SIG-M5 treated with dmso at 0.1 percent for 504 hours (cell line): ENCODE data around the gene TMEM255B.
"Not testable (repeated sequence)": the region's sequence is repeated elsewhere in the genome, so short reads cannot be mapped to it uniquely, and the experiment has no call there.

ENCODE experiments used
- DNase-seq: peaks from one replicate; lab custom pipeline; 2025; ENCODE audit not compliant: unreplicated experiment; lab: John Stamatoyannopoulos, UW

Gene TMEM255B

GRCh38 chr13:113758651-113759524 is at the start of gene TMEM255B:
Gene TMEM255B, plus strand, starts transcription at chr13:113759226. Its CDS starts 44 bp downstream, at chr13:113759270.
- DNase-seq, result peak; percentile 92

- no peak for DNase-seq
These were observed 36.1 kb upstream of the TMEM255B start for GRCh38 chr13:113722921-113723320.

DNA sequence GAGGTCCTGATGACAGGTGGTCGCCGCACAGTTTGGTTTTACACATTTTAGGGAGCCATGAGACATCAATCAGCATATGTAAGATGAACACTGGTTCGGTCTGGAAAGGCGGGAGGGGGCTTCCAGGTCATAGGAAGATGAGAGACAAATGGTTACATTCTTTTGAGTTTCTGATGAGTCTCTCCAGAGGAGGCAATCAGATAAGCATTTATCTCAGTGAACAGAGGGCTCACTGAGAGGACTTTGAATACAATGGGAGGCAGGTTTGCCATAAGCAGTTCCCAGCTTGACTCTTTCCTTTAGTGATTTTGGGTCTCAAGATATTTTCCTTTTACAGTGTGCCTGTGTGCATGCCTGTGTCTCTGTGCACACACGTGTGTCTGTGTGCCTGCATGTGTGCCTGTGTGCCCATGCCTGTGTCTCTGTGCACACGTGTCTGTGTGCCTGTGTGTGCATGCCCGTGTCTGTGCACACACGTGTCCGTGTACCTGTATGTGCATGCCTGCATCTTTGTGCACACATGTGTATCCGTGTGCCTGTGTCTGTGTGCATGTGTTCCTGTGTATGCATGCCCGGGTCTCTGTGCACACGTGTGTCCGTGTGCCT is 35.5 kb upstream of the TMEM255B start:
- DNase-seq, result no peak

GRCh38 chr13:113724016-113724758 is 34.8 kb upstream of the TMEM255B start:
- DNase-seq, result no peak

DNA sequence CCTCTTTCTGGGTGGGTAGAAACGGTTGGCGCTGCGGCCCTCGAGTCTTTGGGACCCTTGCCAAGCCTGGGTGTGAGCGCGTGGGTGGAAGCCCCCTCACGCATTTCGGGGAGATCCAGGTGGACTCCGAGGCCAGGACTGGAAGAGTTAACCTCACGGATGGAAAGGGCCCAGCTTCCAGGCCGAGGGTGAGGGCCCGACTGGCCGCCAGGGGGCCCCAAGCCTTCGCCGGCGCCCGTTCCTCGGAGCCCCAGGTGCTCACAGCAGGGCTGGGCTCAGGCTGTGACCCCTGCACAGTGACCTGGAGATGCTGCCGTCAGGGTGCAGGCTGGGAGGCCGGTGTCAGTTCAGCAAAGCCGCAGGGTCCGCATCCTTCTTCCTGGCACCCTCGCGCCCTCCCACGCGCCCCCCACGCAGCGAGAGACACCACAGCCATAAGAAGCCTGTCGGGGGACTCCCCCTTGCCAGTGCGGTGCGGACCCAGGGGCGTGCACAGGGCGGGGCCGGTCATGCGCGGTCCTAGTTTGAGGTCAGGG is 34.2 kb upstream of the TMEM255B start:
- peak; percentile 17 for DNase-seq

DNA sequence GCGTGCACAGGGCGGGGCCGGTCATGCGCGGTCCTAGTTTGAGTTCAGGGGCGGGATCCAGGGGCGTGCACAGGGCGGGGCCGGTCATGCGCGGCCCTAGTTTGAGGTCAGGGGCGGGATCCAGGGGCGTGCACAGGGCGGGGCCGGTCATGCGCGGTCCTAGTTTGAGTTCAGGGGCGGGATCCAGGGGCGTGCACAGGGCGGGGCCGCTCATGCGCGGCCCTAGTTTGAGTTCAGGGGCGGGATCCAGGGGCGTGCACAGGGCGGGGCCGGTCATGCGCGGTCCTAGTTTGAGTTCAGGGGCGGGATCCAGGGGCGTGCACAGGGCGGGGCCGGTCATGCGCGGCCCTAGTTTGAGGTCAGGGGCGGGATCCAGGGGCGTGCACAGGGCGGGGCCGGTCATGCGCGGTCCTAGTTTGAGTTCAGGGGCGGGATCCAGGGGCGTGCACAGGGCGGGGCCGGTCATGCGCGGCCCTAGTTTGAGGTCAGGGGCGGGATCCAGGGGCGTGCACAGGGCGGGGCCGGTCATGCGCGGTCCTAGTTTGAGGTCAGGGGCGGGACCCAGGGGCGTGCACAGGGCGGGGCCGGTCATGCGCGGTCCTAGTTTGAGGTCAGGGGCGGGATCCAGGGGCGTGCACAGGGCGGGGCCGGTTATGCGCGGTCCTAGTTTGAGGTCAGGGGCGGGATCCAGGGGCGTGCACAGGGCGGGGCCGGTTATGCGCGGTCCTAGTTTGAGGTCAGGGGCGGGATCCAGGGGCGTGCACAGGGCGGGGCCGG is 33.5 kb upstream of the TMEM255B start:
- not testable (repeated sequence) for DNase-seq

DNA sequence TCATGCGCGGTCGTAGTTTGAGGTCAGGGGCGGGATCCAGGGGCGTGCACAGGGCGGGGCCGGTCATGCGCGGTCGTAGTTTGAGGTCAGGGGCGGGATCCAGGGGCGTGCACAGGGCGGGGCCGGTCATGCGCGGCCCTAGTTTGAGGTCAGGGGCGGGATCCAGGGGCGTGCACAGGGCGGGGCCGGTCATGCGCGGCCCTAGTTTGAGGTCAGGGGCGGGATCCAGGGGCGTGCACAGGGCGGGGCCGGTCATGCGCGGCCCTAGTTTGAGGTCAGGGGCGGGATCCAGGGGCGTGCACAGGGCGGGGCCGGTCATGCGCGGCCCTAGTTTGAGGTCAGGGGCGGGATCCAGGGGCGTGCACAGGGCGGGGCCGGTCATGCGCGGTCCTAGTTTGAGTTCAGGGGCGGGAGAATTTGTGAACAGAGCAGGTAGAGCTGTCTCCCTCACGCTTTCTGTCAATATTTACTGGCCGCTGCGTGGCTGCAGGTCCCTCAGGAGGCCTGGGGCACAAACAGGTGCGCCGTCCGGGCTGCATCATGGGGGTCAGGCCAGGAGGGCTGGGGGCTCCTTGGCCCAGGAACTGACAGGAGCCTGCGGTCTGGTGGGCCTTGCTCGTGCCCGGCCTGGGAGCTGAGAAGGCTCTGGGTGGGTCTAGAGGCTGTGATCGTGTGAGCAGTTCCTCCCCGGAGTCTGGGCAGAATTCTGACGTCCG is 32.8 kb upstream of the TMEM255B start:
- DNase-seq, result not testable (repeated sequence)

DNA sequence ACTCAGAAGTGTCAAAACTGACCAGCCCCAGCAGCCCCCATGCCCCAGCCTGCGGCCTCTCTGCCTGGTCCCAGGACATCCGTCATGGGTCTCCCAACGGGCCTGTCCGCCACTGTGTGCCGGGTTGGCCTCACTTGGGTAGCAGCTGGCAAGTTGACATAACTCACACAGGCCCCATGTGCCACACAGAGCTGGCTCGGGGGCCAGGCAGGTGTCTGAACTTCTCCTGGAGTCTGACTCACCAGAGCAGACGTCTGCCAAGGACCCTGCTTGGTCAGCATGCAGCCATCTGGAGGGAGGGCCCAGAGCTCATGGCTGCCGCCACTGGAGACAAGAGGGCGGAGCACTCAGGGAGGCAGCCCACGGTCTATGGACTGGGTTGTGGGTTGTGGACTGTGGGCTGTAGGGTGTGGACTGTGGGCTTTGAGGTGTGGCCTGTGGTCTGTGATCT is 32.0 kb upstream of the TMEM255B start:
- DNase-seq, result no peak

- no peak for DNase-seq
These were observed 30.4 kb upstream of the TMEM255B start for GRCh38 chr13:113728571-113729054.

DNA sequence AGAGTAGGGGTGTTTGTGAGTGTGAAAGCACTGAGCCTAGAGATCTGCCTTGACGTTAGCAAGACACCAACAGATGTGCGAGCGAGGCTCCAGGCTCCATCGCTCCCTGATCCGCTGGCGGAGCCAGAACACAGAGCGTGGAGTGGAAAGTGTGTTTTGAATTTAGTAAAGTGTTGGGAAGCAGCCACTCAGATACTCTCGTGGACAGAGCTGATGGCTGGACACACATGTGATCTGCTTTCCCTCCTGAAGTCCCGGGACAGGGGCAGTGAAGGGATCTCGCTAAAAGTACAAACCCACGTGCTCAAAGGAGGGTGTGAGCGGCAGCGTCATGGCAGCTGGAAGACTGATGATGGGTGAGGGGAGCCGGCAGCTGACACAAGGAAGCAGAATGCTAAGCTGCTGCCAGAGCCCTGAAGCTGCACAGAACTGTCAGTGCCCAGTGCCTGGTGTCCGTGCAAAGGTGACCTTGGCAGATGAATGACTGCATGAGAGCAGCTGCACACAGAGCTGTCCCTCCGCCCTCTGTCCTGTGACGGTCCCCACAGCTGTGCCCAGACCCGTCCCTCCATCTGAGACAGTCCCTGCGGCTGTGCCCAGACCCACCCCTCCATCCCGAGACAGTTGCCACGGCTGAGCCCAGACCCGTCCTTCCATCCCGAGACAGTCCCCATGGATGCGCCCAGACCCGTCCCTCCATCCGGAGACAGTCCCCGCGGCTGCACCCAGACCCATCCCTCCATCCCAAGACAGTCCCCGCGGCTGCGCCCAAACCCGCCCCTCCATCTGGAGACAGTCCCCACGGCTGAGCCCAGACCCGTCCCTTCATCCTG is 29.6 kb upstream of the TMEM255B start:
- DNase-seq, result no peak

DNA sequence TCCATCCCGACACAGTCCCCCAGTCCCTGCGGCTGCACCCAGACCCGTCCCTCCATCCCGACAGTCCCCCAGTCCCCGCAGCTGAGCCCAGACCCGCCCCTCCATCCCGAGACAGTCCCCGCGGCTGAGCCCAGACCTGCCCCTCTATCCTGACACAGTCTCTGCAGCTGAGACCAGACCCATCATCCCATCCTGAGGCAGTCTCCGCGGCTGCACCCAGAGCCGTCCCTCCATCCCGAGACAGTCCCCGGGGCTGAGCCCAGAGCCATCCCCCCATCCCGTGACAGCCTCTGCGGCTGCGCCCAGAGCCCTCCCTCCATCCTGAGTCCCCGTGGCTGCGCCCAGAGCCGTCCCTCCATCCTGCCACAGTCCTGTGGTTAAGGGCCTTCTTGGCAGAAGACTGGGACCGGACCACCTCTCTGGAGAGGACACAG is 28.8 kb upstream of the TMEM255B start:
- no peak for DNase-seq

- no peak for DNase-seq
These were observed 28.2 kb upstream of the TMEM255B start for GRCh38 chr13:113730831-113731191.

DNA sequence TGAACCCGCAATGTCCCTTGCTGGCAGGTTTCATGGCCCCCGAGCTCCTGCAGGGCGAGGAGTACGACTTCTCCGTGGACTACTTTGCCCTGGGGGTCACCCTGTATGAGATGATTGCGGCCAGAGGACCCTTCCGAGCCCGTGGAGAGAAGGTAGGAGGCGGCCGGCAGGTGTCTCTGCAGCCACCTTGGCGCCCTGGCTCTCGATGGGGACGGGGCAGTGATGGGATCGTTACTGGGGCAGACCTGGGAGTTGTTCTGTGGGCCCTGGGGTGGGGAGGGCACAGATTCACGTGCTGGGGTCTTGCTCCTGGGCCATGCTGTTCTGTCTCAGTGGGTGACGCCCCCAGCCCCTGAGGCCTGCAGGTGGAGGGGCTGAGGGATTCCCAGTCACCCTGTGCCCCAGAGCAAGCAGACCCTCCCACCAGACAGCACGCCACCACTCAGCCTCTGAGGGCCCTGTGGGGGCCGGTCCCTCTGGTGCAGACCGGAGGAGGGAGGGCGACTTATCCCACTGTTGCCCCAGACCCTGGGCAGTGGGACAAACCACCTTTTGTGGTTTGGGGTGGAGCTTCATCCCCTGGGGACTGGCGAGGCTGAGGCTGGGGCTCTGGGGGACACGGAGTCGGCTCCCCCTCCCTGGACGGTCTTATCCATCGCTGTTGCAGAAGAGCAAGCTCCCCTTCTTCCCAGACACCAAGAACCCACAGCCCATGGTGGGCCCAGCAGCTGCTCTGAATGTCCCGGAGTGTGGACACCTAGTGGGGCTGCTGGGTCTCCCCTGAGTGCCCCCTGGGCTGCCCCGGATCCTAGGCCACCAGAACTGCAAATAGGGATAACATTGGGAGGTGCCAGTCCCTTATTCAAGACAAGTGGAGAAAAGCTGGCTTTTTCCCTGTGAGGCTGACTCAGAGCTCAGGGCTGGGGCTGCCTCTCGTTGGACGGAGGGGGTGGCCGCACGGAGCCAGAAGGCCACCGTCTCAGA is 27.5 kb upstream of the TMEM255B start:
- no peak for DNase-seq

DNA sequence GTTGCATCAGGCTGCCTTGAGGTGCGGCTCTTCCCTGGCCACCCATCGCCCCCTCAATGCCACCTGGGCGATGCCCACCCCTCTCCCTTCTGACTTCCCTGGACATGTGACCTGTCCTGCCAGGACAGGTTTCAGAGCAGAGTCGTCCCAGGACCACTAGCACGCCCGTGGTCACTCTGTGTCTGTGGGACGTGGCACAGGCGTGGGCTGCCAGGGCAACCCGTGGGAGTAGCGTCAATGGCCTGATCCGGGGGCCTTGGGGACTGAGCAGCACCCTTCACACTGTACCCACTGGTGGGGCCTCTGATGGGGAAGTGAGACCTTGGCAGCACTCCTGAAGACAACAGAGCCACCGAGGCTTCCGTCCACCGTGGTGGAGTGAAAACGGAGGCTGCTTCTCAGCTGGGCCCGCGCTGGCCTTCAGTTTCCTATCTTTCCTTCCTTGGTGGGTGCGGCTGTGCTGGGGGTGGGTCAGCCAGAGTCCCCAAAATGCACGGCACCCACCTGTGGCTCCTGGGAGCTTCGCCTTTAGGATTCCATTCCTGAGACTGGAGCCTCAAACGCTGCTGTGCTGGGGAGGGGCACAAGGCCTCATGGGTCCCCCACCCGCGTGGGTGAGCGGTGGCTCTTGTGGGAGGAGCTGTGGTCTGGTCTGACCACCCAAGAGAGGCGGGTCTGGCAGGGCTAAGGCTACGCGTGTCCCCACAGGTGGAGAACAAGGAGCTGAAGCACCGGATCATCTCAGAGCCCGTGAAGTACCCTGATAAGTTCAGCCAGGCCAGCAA is 26.7 kb upstream of the TMEM255B start:
- DNase-seq, result peak; percentile 31

GRCh38 chr13:113732961-113733950 is 25.8 kb upstream of the TMEM255B start:
- DNase-seq, result no peak
